ENCODE results near the gene MLLT10. TPM values are rescaled to one million over a fixed set of nuclear protein-coding genes. Genes with fewer than 3 reads are reported as not detected.

The MLLT10 gene
- total RNA-seq, 1 experiment from 2014 or later = 72.3 TPM

GRCh38 chr10:21531164-21531563, 2.9 kb upstream of the MLLT10 start:
- H4K8ac ChIP-seq (replicated peaks; ENCODE audit: insufficient read length, low read depth, low read length) = no peak overlapping the region
- no peak overlapping the region for H3K4me2 ChIP-seq (ENCODE audit: insufficient read depth, insufficient read length, low read length)
- Mint-ChIP-seq H3K27ac (no peak overlapping the region), H3K36me3 (ENCODE audit: insufficient read depth in 1 of 3, low read depth in 3 of 3) (peaks cover 0 to 4% (median 4%) of the 10 kb centered on the region in 3 experiments; a peak in 3 of 7 replicates), H3K9me3 (no peaks in the 10 kb centered on the region; a peak in 1 of 5 replicates), H3K27me3 (ENCODE audit: low read depth) (no peaks in the 10 kb centered on the region), H3K4me3 (no peak overlapping the region), H3K4me1 (peaks cover 45 to 50% of the 10 kb centered on the region in 2 experiments)
- WGBS (ENCODE audit: extremely low coverage, insufficient read length, low lambda C conversion rate) = no CpG with 5 or more reads among the region's 1 CpG
- H3K56ac ChIP-seq (ENCODE audit: insufficient read length, low read depth, low read length) = no peak overlapping the region
- H2AFZ ChIP-seq (ENCODE audit: low read length) = no peak overlapping the region
- H3K4me1 ChIP-seq (ENCODE audit: insufficient read depth, low read length) = peaks cover 4% of the 10 kb centered on the region; the same call in 1 of the 2 replicates
- no peak overlapping the region for H3K14ac ChIP-seq (ENCODE audit: insufficient read depth, low read length)
- no peaks in the 10 kb centered on the region for H3K9me3 ChIP-seq (ENCODE audit: control insufficient read depth, low read depth, low read length)
- H2BK15ac ChIP-seq (ENCODE audit: low read depth, low read length) = no peak overlapping the region
- H3K23me2 ChIP-seq (ENCODE audit: insufficient read length, low read depth, low read length, poor library complexity, severe bottlenecking) = peaks cover 11% of the 10 kb centered on the region
- H3K4ac ChIP-seq (ENCODE audit: low read depth, low read length) = no peak overlapping the region
- H2BK120ac ChIP-seq (ENCODE audit: low read depth, low read length, poor library complexity, severe bottlenecking) = no peak overlapping the region
- H3K27ac ChIP-seq (ENCODE audit: insufficient read length, low read depth, low read length) = no peak overlapping the region
- H2BK12ac ChIP-seq (ENCODE audit: insufficient read length, low read depth, low read length) = no peak overlapping the region
- no peak overlapping the region for H3K18ac ChIP-seq (ENCODE audit: insufficient read length, low read depth, low read length)
- H3T11ph ChIP-seq (ENCODE audit: low read length) = no peak overlapping the region
- H2AK5ac ChIP-seq (ENCODE audit: insufficient read length, low read length) = no peak overlapping the region
- no peaks in the 10 kb centered on the region for H3K27me3 ChIP-seq (ENCODE audit: insufficient read depth, low read length)
- H3K79me1 ChIP-seq (ENCODE audit: insufficient read depth, low read depth, low read length, poor library complexity, severe bottlenecking) = no peaks in the 10 kb centered on the region
- H2BK20ac ChIP-seq (ENCODE audit: low read depth, low read length, poor library complexity, severe bottlenecking) = no peak overlapping the region
- H4K91ac ChIP-seq (ENCODE audit: insufficient read length, low read depth, low read length) = no peak overlapping the region
- H4K20me1 ChIP-seq (ENCODE audit: control insufficient read depth, insufficient read depth, insufficient read length) = no peaks in the 10 kb centered on the region
- H3K9ac ChIP-seq (ENCODE audit: extremely low read depth, insufficient read length, low read length) = no peak overlapping the region
- TF ChIP-seq CTCF (conservative IDR thresholded peaks at IDR 0.05) = no peak
- no peak overlapping the region for H2BK5ac ChIP-seq (ENCODE audit: insufficient read length, low read length)
- H3K23ac ChIP-seq (ENCODE audit: insufficient read length, low read depth, low read length) = no peak overlapping the region
- H3K79me2 ChIP-seq (ENCODE audit: insufficient read depth, low read length) = peaks cover 6% of the 10 kb centered on the region; the same call in 1 of the 2 replicates
- no peak overlapping the region for H4K5ac ChIP-seq (ENCODE audit: insufficient read length, low read depth, low read length)
- DNase-seq = no peak
